ENCODE data around the gene NOD2. TPM values are rescaled to one million over a fixed set of nuclear protein-coding genes. Genes with fewer than 3 reads are reported as not detected.

The NOD2 gene
- total and polyA plus RNA-seq, 4 donors, result 0.35 to 1.3 (median 0.48) TPM

GRCh38 chr16:50763211-50763610 lies 69.8 kb downstream of the NOD2 start:
- no peak for TF ChIP-seq FOXA1 (IDR thresholded peaks at IDR 0.05)
- TF ChIP-seq RXRA (IDR thresholded peaks at IDR 0.05), result no peak
- no peak for TF ChIP-seq ATF3 (IDR thresholded peaks at IDR 0.05)
- no peak for TF ChIP-seq SP1 (IDR thresholded peaks at IDR 0.05)
- TF ChIP-seq HNF4A (conservative IDR thresholded peaks at IDR 0.05), result no peak
- no peak for TF ChIP-seq REST (IDR thresholded peaks at IDR 0.05)
- TF ChIP-seq FOXA2 (IDR thresholded peaks at IDR 0.05), result no peak
- no peak for TF ChIP-seq CTCF (IDR thresholded peaks at IDR 0.05; ENCODE audit: low read depth, low read length, missing input control)
- no peak for TF ChIP-seq EGR1 (IDR thresholded peaks at IDR 0.05; ENCODE audit: low read depth in 2 of 2)
- no peak for TF ChIP-seq HNF4G (IDR thresholded peaks at IDR 0.05)
- TF ChIP-seq RAD21 (IDR thresholded peaks at IDR 0.05), result no peak
- no peak for TF ChIP-seq GABPA (IDR thresholded peaks at IDR 0.05 in 1 of 2, conservative IDR thresholded peaks at IDR 0.05 in 1 of 2)
- TF ChIP-seq MAX (IDR thresholded peaks at IDR 0.05), result no peak
- TF ChIP-seq JUND (IDR thresholded peaks at IDR 0.05), result no peak
- no peak for TF ChIP-seq ZBTB33 (IDR thresholded peaks at IDR 0.05)
- no peak for TF ChIP-seq YY1 (IDR thresholded peaks at IDR 0.05)
- no peak for TF ChIP-seq TAF1 (conservative IDR thresholded peaks at IDR 0.05)
- TF ChIP-seq NR2F2 (IDR thresholded peaks at IDR 0.05), result no peak
- no peaks in the 10 kb centered on the region for H3K27me3 ChIP-seq (ENCODE audit: control insufficient read depth in 4 of 4, insufficient read depth in 4 of 4, low read length in 3 of 4)
- no peak overlapping the region for H3K9ac ChIP-seq (ENCODE audit: low read depth in 1 of 2, low read length in 2 of 2)
- H3K9me3 ChIP-seq (ENCODE audit: control insufficient read depth in 4 of 4, low read length in 3 of 4), result peaks cover 0 to 2% (median 0%) of the 10 kb centered on the region in 4 donors
- no peak overlapping the region for H3K4me3 ChIP-seq (ENCODE audit: low read depth in 1 of 3, low read length in 3 of 3)
- WGBS, result 94% methylated on average over 2 of the region's 2 CpGs
- no peaks in the 10 kb centered on the region for H3K4me1 ChIP-seq (ENCODE audit: control insufficient read depth in 4 of 4, insufficient read depth in 4 of 4, low read length in 3 of 4)
- no peak overlapping the region for H3K27ac ChIP-seq (ENCODE audit: low read depth in 1 of 2, low read length in 2 of 2)
- no peak for DNase-seq (ENCODE audit: low spot score)
- H3K36me3 ChIP-seq (ENCODE audit: control insufficient read depth in 4 of 4, insufficient read depth in 3 of 4, low read depth in 1 of 4, low read length in 3 of 4), result peaks cover 0 to 28% (median 16%) of the 10 kb centered on the region in 4 donors

Measured in liver (tissue), 9 donors.